SU-DHL-6 (cell line): ENCODE measurements around the gene ZFHX2.

ENCODE experiments used
- H2AFZ ChIP-seq: fragments of 200-600 bp; sonication (generic); 2 replicates; pipeline ENCODE4 v1.6.1; 2014; ENCODE audit warnings: low read depth, mild to moderate bottlenecking, moderate library complexity, mixed read lengths, antibody characterized with exemption, low read length; ENCODE audit not compliant: severe bottlenecking
- H3F3A ChIP-seq: fragments of 200-600 bp; shearing (Covaris generic); 2 replicates; pipeline ENCODE4 v1.6.0; 2016; ENCODE audit warnings: antibody characterized with exemption, mild to moderate bottlenecking; ENCODE audit not compliant: insufficient read depth
- H3K27ac ChIP-seq: fragments of 200-600 bp; sonication (generic); 2 replicates; pipeline ENCODE4 v1.5.1; 2016; ENCODE audit warnings: low read depth, mild to moderate bottlenecking, low read length, moderate library complexity, mixed read lengths
- H3K27me3 ChIP-seq: fragments of 200-600 bp; sonication (generic), shearing (Covaris generic); 2 replicates; pipeline ENCODE4 v1.6.0; 2014; ENCODE audit warnings: mild to moderate bottlenecking, low read length
- H3K36me3 ChIP-seq: fragments of 200-600 bp; sonication (generic); 2 replicates; pipeline ENCODE4 v1.6.1; 2014; ENCODE audit warnings: mild to moderate bottlenecking, low read length, mixed read lengths
- H3K4me2 ChIP-seq: fragments of 300-600, 200-600 bp; shearing (Covaris generic), sonication (generic); 2 replicates; pipeline ENCODE4 v1.6.0; 2014; ENCODE audit warnings: low read length, low read depth, mild to moderate bottlenecking; ENCODE audit not compliant: poor library complexity, severe bottlenecking
- H3K4me3 ChIP-seq: fragments of 200-600 bp; sonication (generic); 2 replicates; pipeline ENCODE4 v1.5.1; 2014; ENCODE audit warnings: antibody characterized with exemption, low read length, mild to moderate bottlenecking, mixed read lengths; ENCODE audit not compliant: insufficient read depth, poor library complexity, severe bottlenecking
- H3K79me2 ChIP-seq: fragments of 200-600 bp; sonication (generic); 2 replicates; pipeline ENCODE4 v1.6.1; 2014; ENCODE audit warnings: mild to moderate bottlenecking, low read length, moderate library complexity; ENCODE audit not compliant: insufficient read depth
- H3K9ac ChIP-seq: fragments of 200-600 bp; sonication (generic); 2 replicates; pipeline ENCODE4 v1.7.0; 2014; ENCODE audit warnings: mild to moderate bottlenecking, low read length
- H3K9me2 ChIP-seq: fragments of 200-600 bp; sonication (generic); replicated peaks from 2 replicates; pipeline ENCODE4 v1.6.1; 2014; ENCODE audit warnings: low read length; ENCODE audit not compliant: insufficient read depth
- H3K9me3 ChIP-seq: fragments of 200-600 bp; sonication (generic); 2 replicates; pipeline ENCODE4 v1.6.1; 2014; ENCODE audit warnings: low read length, mixed read lengths; ENCODE audit not compliant: insufficient read depth
- H4K20me1 ChIP-seq: fragments of 200-600 bp; sonication (generic); 2 replicates; pipeline ENCODE4 v1.6.1; 2014; ENCODE audit warnings: low read depth, mild to moderate bottlenecking, antibody characterized with exemption, low read length, moderate library complexity, mixed read lengths
- EZH2phosphoT487 ChIP-seq: fragments of 200-600 bp; sonication (generic), shearing (Covaris generic); conservative IDR thresholded peaks from 2 replicates; pipeline ENCODE4 v1.6.1; 2018; ENCODE audit warnings: mild to moderate bottlenecking, antibody characterized with exemption, low read length, moderate library complexity, mixed read lengths
- TF ChIP-seq, protein P1 (sequence below): fragments of 200-600 bp; sonication (generic); IDR thresholded peaks from one replicate; pipeline ENCODE4 v1.5.1; 2017; ENCODE audit warnings: antibody characterized with exemption, mild to moderate bottlenecking, low read length, moderate library complexity; ENCODE audit not compliant: insufficient read depth, poor library complexity, severe bottlenecking

ZFHX2 gene

DNA sequence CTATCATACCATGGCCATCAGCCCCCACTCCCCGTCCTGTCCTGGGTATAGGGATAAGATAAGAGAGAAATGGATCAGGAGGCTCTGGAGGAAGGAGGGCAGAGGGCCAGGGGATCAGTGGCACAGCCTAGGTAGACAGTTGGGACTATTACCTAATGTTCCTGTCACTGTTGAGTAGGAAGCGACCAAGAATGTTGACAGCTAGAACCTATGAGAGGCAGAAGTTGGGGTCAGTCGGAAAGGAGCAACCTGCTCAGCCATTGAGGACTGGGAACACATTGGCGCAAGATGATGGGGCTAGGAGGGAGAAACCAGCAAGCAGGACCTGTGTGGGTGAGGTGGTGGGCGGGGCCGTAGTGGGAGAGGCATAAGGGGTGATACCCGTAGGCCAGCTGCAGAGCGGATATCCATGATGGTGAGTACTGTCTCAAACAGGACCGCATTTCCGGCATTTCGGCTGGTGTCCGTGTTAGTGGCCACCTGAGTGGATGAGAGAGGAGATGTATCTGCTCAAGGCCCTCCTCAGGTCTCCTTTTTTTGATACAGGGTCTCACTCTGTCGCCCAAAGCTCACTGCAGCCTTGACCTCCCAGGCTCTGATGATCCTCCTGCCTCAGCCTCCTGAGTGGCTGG, 12.7 kb upstream of the ZFHX2 start:
- H3K79me2 ChIP-seq = peaks cover 18% of the 10 kb centered on the region
- no peaks in the 10 kb centered on the region for H3K36me3 ChIP-seq
- no peaks in the 10 kb centered on the region for H3K9me3 ChIP-seq
- H3K27ac ChIP-seq = no peak overlapping the region
- H3K9ac ChIP-seq = no peak overlapping the region
- H2AFZ ChIP-seq = no peak overlapping the region
- no peaks in the 10 kb centered on the region for H3K9me2 ChIP-seq
- H3F3A ChIP-seq = peaks cover 8% of the 10 kb centered on the region; the same call in 1 of the 2 replicates
- no peaks in the 10 kb centered on the region for H3K27me3 ChIP-seq
- TF ChIP-seq EZH2phosphoT487 = no peak
- TF ChIP-seq, protein P1, sequence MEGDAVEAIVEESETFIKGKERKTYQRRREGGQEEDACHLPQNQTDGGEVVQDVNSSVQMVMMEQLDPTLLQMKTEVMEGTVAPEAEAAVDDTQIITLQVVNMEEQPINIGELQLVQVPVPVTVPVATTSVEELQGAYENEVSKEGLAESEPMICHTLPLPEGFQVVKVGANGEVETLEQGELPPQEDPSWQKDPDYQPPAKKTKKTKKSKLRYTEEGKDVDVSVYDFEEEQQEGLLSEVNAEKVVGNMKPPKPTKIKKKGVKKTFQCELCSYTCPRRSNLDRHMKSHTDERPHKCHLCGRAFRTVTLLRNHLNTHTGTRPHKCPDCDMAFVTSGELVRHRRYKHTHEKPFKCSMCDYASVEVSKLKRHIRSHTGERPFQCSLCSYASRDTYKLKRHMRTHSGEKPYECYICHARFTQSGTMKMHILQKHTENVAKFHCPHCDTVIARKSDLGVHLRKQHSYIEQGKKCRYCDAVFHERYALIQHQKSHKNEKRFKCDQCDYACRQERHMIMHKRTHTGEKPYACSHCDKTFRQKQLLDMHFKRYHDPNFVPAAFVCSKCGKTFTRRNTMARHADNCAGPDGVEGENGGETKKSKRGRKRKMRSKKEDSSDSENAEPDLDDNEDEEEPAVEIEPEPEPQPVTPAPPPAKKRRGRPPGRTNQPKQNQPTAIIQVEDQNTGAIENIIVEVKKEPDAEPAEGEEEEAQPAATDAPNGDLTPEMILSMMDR = no peak
- no peaks in the 10 kb centered on the region for H4K20me1 ChIP-seq
- no peak overlapping the region for H3K4me2 ChIP-seq
- no peak overlapping the region for H3K4me3 ChIP-seq

GRCh38 chr14:23563473-23564180, 12.1 kb upstream of the ZFHX2 start:
- no peak overlapping the region for H3K9ac ChIP-seq
- no peak overlapping the region for H3K27ac ChIP-seq
- no peak overlapping the region for H2AFZ ChIP-seq
- H3K27me3 ChIP-seq = no peaks in the 10 kb centered on the region
- H3K9me3 ChIP-seq = no peaks in the 10 kb centered on the region
- H4K20me1 ChIP-seq = no peaks in the 10 kb centered on the region
- no peak overlapping the region for H3K4me2 ChIP-seq
- 0 out of 2 replicates have a peak, but pooled peaks cover 1% of the 10 kb centered on the region for H3F3A ChIP-seq
- TF ChIP-seq, protein P1 = no peak
- H3K79me2 ChIP-seq = peaks cover 18% of the 10 kb centered on the region
- H3K4me3 ChIP-seq = no peak overlapping the region
- no peaks in the 10 kb centered on the region for H3K36me3 ChIP-seq
- H3K9me2 ChIP-seq = no peaks in the 10 kb centered on the region

- Histone ChIP-seq H3K4me2 (no peak overlapping the region), H3K27ac (no peak overlapping the region), H3K9me2 (no peaks in the 10 kb centered on the region), H3K9ac (no peak overlapping the region), H3K4me3 (no peak overlapping the region), H4K20me1 (no peaks in the 10 kb centered on the region), H2AFZ (no peak overlapping the region), H3K36me3 (no peaks in the 10 kb centered on the region), H3K27me3 (no peaks in the 10 kb centered on the region), H3K79me2 (peaks cover 18% of the 10 kb centered on the region), H3K9me3 (no peaks in the 10 kb centered on the region), H3F3A (peaks cover 5% of the 10 kb centered on the region)
- TF ChIP-seq, protein P1 = peak; percentile 87
- TF ChIP-seq EZH2phosphoT487 = no peak
Observed at GRCh38 chr14:23562822-23563472, 11.4 kb upstream of the ZFHX2 start.
